ENCODE data around the gene ITGA3.
"Not testable (repeated sequence)": the region's sequence is repeated elsewhere in the genome, so short reads cannot be mapped to it uniquely, and the experiment has no call there.

ITGA3 gene

GRCh38 chr17:50052822-50053653 is 2.9 kb upstream of the ITGA3 start:
- no peak for DNase-seq

GRCh38 chr17:50053654-50053960 is 2.3 kb upstream of the ITGA3 start:
- no peak for DNase-seq

GRCh38 chr17:50055055-50055425 is 870 bp upstream of the ITGA3 start:
- no peak for DNase-seq

- no peak for DNase-seq
These were observed 479 bp downstream of the ITGA3 start for GRCh38 chr17:50056217-50056960.

- no peak for DNase-seq
These were observed 1.0 kb downstream of the ITGA3 start for GRCh38 chr17:50056961-50057330.

GRCh38 chr17:50057521-50057991 is 1.6 kb downstream of the ITGA3 start:
- DNase-seq: no peak

- no peak for DNase-seq
These were observed 2.5 kb downstream of the ITGA3 start for GRCh38 chr17:50058296-50058953.

- no peak for DNase-seq
These were observed 3.3 kb downstream of the ITGA3 start for GRCh38 chr17:50059256-50059655.

- DNase-seq: peak; percentile 26
These were observed 3.9 kb downstream of the ITGA3 start for GRCh38 chr17:50059759-50060273.

GRCh38 chr17:50060951-50061712 is 5.2 kb downstream of the ITGA3 start:
- DNase-seq: no peak

GRCh38 chr17:50061713-50062045 is 5.8 kb downstream of the ITGA3 start:
- DNase-seq: not testable (repeated sequence)

GRCh38 chr17:50062293-50063243 is 6.7 kb downstream of the ITGA3 start:
- DNase-seq: no peak

GRCh38 chr17:50063561-50064252 is 7.8 kb downstream of the ITGA3 start:
- DNase-seq: no peak

- peak; percentile 34 for DNase-seq
These were observed 8.5 kb downstream of the ITGA3 start for GRCh38 chr17:50064253-50065001.

GRCh38 chr17:50065056-50065455 is 9.1 kb downstream of the ITGA3 start:
- DNase-seq: no peak

- no peak for DNase-seq
These were observed 11.1 kb downstream of the ITGA3 start for GRCh38 chr17:50066995-50067394.

GRCh38 chr17:50067996-50068395 is 12.1 kb downstream of the ITGA3 start:
- DNase-seq: no peak

GRCh38 chr17:50070908-50071680 is 15.2 kb downstream of the ITGA3 start:
- no peak for DNase-seq

- no peak for DNase-seq
These were observed 15.8 kb downstream of the ITGA3 start for GRCh38 chr17:50071692-50072091.

GRCh38 chr17:50072130-50072529 is 16.2 kb downstream of the ITGA3 start:
- no peak for DNase-seq
